Breast epithelium (tissue), 4 donors: Measurements from ENCODE around the gene RND3. TPM values are rescaled to one million over a fixed set of nuclear protein-coding genes. Genes with fewer than 3 reads are reported as not detected.

Source experiments
- DNase-seq, 2 donors: peaks; one replicate each; pipeline ENCODE4 v3.0.0-alpha.2; 2019; ENCODE audit warnings: low spot score in 2 of 2
- H3K27ac ChIP-seq, 2 donors: fragments of 200-600 bp; sonication (generic) in 1 of 2; one replicate each; pipeline ENCODE4 v1.5.1; 2016 to 2019; ENCODE audit warnings: mild to moderate bottlenecking in 1 of 2
- H3K27me3 ChIP-seq, 2 donors: fragments of 200-600 bp; sonication (generic) in 1 of 2; one replicate each; pipeline versions ENCODE4 v1.5.1 to v1.6.0; 2017 to 2019; ENCODE audit warnings: control low read depth in 1 of 2, mild to moderate bottlenecking in 1 of 2
- H3K36me3 ChIP-seq: fragments of 200-600 bp; one replicate; pipeline ENCODE4 v1.5.1; 2019
- H3K4me1 ChIP-seq, 2 donors: fragments of 200-600 bp; sonication (generic); one replicate each; pipeline ENCODE4 v1.5.1; 2016 to 2019; ENCODE audit warnings: control low read depth in 1 of 2
- H3K4me3 ChIP-seq, 3 donors: fragments of 200-600 bp; sonication (generic); 1 replicate in 2 of 3; 2 replicates in 1 of 3; pipeline ENCODE4 v1.5.1; 2016 to 2019; ENCODE audit warnings: mild to moderate bottlenecking in 3 of 3, moderate library complexity in 2 of 3
- H3K9me3 ChIP-seq, 2 donors: fragments of 200-600 bp; sonication (generic) in 1 of 2; one replicate each; pipeline ENCODE4 v1.5.1; 2016 to 2019; ENCODE audit warnings: control low read depth in 1 of 2
- CTCF ChIP-seq, 3 donors: fragments of 450-650 bp; IDR thresholded peaks; one replicate each; pipeline ENCODE4 v1.5.1; 2016 to 2017; ENCODE audit warnings: antibody characterized with exemption in 3 of 3, mild to moderate bottlenecking in 3 of 3, moderate library complexity in 3 of 3
- POLR2A ChIP-seq: fragments of 450-650 bp; IDR thresholded peaks from one replicate; pipeline ENCODE4 v1.6.1; 2016; ENCODE audit warnings: antibody characterized with exemption, mild to moderate bottlenecking, moderate library complexity
- POLR2AphosphoS5 ChIP-seq, 3 donors: sonication (generic); formaldehyde crosslinking; IDR thresholded peaks; one replicate each; pipeline ENCODE4 v1.6.1; 2017; ENCODE audit warnings: antibody characterized with exemption in 3 of 3
- intact Hi-C: fragments of 100-400 bp; cut with DNase I; formaldehyde crosslinking; loops from one replicate; pipeline ENCODE4 v1.15.1; 2023; ENCODE audit warnings: low total_unique reads
- total RNA-seq, 3 donors: library from RNA; depleted of rRNA; stranded (reverse); fragments of >200 nt; gene quantifications; one replicate each; pipeline ENCODE4 v1.1.0, GENCODE V29; 2016

The RND3 gene
- total RNA-seq, 3 donors from 2014 or later = 89.1 to 105 (median 98.0) TPM

- no peaks in the 10 kb centered on the region for H3K36me3 ChIP-seq
- no peak for DNase-seq
- no peaks in the 10 kb centered on the region for H3K27me3 ChIP-seq
- H3K4me3 ChIP-seq = no peak overlapping the region
- intact Hi-C loops = no loop called here
- no peaks in the 10 kb centered on the region for H3K9me3 ChIP-seq
- H3K27ac ChIP-seq = no peak overlapping the region
- no peak for TF ChIP-seq CTCF (IDR thresholded peaks at IDR 0.05)
- H3K4me1 ChIP-seq = no peaks in the 10 kb centered on the region
Measured at GRCh38 chr2:150508497-150509137, 21.1 kb upstream of the RND3 start.

GRCh38 chr2:150507071-150507470 lies 19.6 kb upstream of the RND3 start:
- Histone ChIP-seq H3K4me3 (no peak overlapping the region), H3K9me3 (no peaks in the 10 kb centered on the region), H3K27me3 (no peaks in the 10 kb centered on the region), H3K4me1 (no peaks in the 10 kb centered on the region), H3K36me3 (no peaks in the 10 kb centered on the region), H3K27ac (no peak overlapping the region)
- no peak for DNase-seq
- intact Hi-C loops = no loop called here
- TF ChIP-seq CTCF (IDR thresholded peaks at IDR 0.05) = no peak

- no peak for TF ChIP-seq POLR2AphosphoS5 (IDR thresholded peaks at IDR 0.05)
- TF ChIP-seq CTCF (IDR thresholded peaks at IDR 0.05) = no peak
- TF ChIP-seq POLR2A = no peak
- H3K27me3 ChIP-seq = no peaks in the 10 kb centered on the region
- intact Hi-C loops = no loop called here
- H3K4me3 ChIP-seq = no peak overlapping the region
- H3K9me3 ChIP-seq = no peaks in the 10 kb centered on the region
- no peak for DNase-seq
- H3K27ac ChIP-seq = no peak overlapping the region
- no peaks in the 10 kb centered on the region for H3K4me1 ChIP-seq
- no peaks in the 10 kb centered on the region for H3K36me3 ChIP-seq
Measured at GRCh38 chr2:150505178-150505577, 17.7 kb upstream of the RND3 start.

- Histone ChIP-seq H3K4me3 (no peak overlapping the region), H3K27ac (no peak overlapping the region), H3K4me1 (no peaks in the 10 kb centered on the region), H3K27me3 (no peaks in the 10 kb centered on the region), H3K36me3 (no peaks in the 10 kb centered on the region), H3K9me3 (no peaks in the 10 kb centered on the region)
- DNase-seq = no peak
- no peak for TF ChIP-seq POLR2A
- TF ChIP-seq CTCF (IDR thresholded peaks at IDR 0.05) = no peak
- TF ChIP-seq POLR2AphosphoS5 (IDR thresholded peaks at IDR 0.05) = no peak
- intact Hi-C loops = no loop called here
Measured at GRCh38 chr2:150495993-150496627, 8.6 kb upstream of the RND3 start.

GRCh38 chr2:150495001-150495400 lies 7.5 kb upstream of the RND3 start:
- Histone ChIP-seq H3K4me3 (no peak overlapping the region), H3K27me3 (no peaks in the 10 kb centered on the region), H3K4me1 (no peaks in the 10 kb centered on the region), H3K36me3 (no peaks in the 10 kb centered on the region), H3K9me3 (no peaks in the 10 kb centered on the region), H3K27ac (no peak overlapping the region)
- no peak for DNase-seq
- no peak for TF ChIP-seq POLR2A
- TF ChIP-seq POLR2AphosphoS5 (IDR thresholded peaks at IDR 0.05) = no peak
- no peak for TF ChIP-seq CTCF (IDR thresholded peaks at IDR 0.05)
- intact Hi-C loops = no loop called here
